ACHN (cell line): ENCODE measurements around the gene WSCD2.

Experiments
- DNase-seq: peaks from one replicate; pipeline ENCODE4 v3.0.0-alpha.2; 2015
- in situ Hi-C: cut with HindIII; loops from 2 replicates; pipeline ENCODE4 v1.10.0; 2017; ENCODE audit warnings: low sequenced_read_pairs, low pct_ligation_motif_present, low pct_unique_long_range_greater_than_20kb

The WSCD2 gene

GRCh38 chr12:108103517-108103916 is 25.6 kb upstream of the WSCD2 start:
- in situ Hi-C loops = no loop called here
- no peak for DNase-seq

- in situ Hi-C loops = no loop called here
- DNase-seq = no peak
These were observed 24.4 kb upstream of the WSCD2 start for GRCh38 chr12:108104657-108105056.

GRCh38 chr12:108106599-108106998 is 22.5 kb upstream of the WSCD2 start:
- in situ Hi-C loops = no loop called here
- no peak for DNase-seq

- DNase-seq = no peak
- in situ Hi-C loops = no loop called here
These were observed 21.8 kb upstream of the WSCD2 start for GRCh38 chr12:108107293-108107692.

DNA sequence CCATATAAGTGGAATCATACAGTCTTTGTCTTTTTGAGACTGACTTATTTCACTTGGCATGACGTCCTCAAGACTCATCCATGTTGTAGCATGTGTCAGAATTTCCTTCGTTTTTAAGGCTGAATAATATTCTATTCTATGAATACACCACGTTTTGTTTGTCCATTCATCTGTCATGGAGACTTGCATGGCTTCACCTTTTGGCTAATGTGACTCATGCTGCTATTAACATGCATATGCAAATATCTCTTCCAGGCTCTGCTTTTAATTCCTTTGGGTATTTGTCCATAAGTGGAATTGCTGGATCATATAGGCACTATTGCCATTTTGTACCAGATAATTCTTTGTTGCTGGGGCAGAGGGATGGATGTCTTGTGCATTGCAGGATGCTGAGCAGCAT is 19.6 kb upstream of the WSCD2 start:
- DNase-seq = no peak
- in situ Hi-C loops = no loop called here

- no peak for DNase-seq
- in situ Hi-C loops = no loop called here
These were observed 19.1 kb upstream of the WSCD2 start for GRCh38 chr12:108109954-108110353.

DNA sequence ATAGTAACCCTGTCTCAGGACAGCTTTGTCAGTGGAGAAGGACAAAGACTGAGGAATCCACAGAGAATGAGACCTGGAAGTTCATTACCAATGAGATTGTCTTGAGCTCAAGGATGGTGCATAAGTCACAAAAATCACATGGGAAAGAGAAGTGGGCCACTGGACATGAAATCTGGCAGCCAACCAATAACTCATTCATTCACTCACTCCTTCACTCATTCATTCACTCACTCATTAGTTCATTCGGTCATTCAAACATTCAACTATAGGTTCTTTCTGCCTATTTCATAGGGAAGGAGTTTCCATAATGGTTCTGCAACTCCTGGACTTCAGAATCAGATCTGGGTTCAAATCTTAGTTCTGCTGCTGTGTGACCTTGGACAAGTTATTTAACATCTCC is 18.2 kb upstream of the WSCD2 start:
- no peak for DNase-seq
- in situ Hi-C loops = no loop called here

- in situ Hi-C loops = no loop called here
- DNase-seq = no peak
These were observed 16.1 kb upstream of the WSCD2 start for GRCh38 chr12:108112832-108113556.

GRCh38 chr12:108115123-108116121 is 13.7 kb upstream of the WSCD2 start:
- DNase-seq = no peak
- in situ Hi-C loops = no loop called here

DNA sequence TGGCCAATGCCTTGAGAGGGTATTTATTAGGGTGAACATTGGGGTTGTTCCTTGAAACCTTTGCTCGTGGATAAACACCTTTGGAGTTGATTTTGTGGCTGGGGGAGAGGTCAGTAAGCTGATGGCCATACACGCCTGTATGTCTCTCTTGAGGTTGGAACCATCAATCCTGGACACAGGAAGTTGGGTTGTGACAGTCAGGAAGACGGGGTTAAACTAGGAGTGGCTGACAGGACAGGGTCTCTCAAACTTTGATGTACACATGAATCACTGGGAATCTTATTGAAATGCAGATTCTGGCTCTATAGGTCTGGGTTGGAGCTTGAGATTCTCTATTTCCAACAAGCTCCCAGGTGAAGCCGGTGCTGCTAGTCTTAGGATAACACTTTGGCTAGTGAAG is 12.8 kb upstream of the WSCD2 start:
- DNase-seq = no peak
- in situ Hi-C loops = no loop called here

DNA sequence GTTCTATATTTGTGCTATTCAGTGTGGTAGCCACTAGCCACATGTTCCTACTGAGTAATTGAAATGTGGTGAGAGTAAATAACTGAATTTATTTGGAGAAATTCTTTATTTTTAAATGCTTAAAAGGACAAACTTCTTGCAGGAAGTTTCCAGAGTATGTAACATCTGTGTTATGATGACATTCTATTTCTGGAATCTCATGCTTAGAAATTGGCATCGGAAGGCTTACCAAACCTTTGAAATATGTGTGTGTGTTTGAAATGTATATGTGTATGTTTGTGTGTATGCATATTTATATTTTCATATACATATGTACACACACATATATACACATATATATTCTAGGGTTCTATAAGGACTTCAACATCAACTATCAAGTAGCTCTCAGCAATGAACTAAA is 12.4 kb upstream of the WSCD2 start:
- in situ Hi-C loops = no loop called here
- DNase-seq = no peak

GRCh38 chr12:108117163-108117849 is 11.8 kb upstream of the WSCD2 start:
- in situ Hi-C loops = no loop called here
- no peak for DNase-seq

DNA sequence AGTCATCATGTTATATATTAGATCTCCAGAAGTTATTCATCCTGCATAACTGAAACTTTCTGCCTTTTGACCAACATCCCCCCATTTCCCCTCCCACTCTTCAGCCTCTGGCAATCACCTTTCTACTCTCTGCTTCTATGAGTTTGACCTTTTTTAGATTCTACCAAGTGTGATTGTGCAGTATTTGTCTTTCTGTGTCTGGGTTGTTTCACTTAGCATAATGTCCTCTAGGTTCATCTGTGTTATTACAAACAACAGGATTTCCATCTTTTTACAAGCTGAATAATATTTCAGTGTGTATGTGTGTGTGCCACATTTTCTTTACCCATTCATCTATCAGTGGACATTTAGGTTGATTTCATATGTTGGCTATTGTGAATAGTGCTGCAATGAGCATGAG is 11.2 kb upstream of the WSCD2 start:
- DNase-seq = no peak
- in situ Hi-C loops = no loop called here

DNA sequence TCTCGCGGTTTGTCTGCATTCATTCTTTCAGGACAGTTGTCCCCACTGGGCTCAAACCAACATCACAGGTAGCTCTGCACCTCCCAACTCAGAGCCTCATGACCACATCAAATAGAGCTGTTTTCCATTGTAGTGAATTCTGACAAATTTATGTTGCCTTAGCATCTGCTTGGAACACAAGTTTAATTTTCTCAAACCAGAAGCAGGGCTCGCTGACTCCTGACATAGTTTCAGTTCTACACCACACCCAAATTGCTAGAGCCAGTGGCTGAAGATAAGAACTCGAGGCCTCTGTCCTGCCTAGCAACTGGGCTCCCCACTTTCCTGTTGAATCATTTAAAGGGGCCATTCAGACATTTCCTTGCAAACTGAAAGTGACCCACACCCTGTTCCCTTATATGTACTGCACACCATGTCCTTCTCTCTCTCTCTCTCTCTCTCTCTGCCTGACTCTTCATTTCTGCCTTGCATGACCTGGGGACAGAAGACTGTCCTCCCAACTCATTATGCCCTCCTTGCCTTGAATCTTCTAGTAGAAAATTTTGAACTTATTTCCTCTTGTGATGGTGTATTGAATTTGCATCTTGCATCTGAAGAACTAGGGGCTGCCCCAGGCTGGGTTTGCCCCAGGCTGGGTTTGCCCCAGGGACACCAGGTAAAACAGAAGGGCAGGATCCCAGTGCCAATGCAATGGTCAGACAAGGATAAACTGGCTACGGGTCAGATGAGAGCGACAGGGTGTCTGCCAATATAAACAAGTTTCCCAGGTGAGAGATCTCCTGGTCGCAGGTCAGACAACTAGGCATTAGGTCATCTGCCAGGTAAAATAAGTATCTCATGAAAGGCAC is 9.7 kb upstream of the WSCD2 start:
- no peak for DNase-seq
- in situ Hi-C loops = no loop called here

DNA sequence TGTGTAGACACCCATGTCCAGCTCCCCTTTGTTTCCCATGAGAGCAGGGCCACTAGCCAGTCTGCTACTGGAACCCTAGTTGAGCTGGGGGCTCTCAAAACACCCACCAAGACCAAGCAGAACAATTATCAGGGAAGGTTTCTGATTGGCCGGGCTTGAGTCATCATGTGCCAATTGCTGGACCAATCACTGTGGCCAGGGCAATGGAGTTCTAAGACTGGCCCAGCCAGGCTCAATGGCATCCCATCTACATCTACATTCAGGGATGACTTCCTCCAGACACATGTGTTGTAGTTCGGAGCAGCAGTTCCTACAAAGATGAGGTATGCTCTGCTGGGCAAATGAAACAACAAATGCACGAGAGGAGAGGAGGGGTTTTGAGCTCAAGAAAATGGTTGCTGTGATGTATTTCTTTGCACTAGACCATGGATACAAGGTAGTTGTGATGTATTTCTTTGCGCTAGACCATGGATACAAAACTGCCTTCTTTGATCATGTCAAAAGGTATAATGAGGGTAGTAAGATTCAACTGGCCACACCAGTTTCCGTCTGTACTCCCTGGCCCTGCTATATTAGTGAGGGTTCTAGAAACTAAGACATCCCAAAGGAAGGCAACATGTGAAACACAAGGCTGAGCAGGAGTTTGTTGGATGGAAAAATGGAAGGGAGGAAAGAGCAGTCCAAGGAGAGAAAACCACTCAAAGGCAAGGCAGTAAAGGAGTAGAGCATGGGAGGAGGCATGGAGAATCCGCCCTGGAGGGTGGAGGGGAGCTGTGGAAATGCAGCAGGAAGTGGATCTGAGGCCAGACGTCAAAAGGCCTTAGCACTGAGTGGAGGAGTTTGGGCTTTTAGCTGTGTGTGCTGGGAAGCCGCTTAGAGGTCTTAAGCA is 8.9 kb upstream of the WSCD2 start:
- in situ Hi-C loops = no loop called here
- no peak for DNase-seq

DNA sequence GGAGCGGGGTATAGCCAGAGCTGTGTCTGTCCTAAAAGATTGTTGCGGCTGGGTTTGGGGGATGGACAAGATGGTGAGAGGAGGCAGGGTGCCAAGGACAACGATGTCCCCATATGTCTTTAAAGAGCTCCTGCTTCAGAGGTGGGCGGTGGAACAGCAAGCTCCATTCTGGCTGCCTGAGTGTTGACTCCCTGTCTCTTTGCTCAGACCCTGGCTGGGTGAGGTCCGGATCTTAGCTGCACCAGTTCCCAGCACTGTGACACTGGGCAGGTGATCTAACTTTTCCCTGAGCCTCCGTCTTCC is 8.3 kb upstream of the WSCD2 start:
- in situ Hi-C loops = no loop called here

DNA sequence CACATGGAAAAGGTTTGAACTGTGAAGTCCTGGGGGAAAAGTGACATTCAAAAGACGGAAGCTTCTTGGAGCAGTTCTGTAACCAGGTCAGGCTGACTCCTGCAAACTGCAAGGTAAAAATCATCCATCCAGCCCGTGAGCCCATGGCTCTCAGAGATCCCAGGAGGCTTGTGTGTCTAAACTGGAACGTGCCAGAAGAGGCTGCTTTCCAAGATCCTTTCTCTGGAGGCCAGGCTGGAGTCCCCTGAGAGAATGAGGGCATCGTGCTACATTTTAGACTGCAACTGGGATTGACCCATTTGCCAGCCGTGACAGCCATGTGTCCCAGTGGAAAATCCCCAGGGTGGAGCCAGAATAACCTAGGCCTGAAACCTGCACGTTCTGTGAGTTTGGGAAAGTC is 7.8 kb upstream of the WSCD2 start:
- in situ Hi-C loops = no loop called here
- no peak for DNase-seq

More for the DNA sequence above, 8.3 kb upstream of the WSCD2 start:
- DNase-seq = no peak
